HepG2 (cell line): ENCODE data around the gene ADAMTS14. TPM values are rescaled to one million over a fixed set of nuclear protein-coding genes. Genes with fewer than 3 reads are reported as not detected.

Experiments used
- ATAC-seq: fragments of 200-7000 bp; cut with Tn5 transposase; 3 replicates; pipeline ENCODE4 v1.9.1; 2020; ENCODE audit warnings: mild to moderate bottlenecking, moderate library complexity
- BruUV-seq: library from RNA; stranded (reverse); fragments of 400-500 nt; replicated peaks from 2 replicates; lab custom pipeline; 2021; lab: Mats Ljungman, UMichigan
- CTCF ChIA-PET: fragments of 300-600 bp; formaldehyde crosslinking; extraction: SDS; loops from one replicate; lab custom pipeline; 2021; ENCODE audit warnings: low total read pairs, inconsistent platforms, low intra/inter-chr PET ratio; lab: Yijun Ruan, JAX
- POLR2A ChIA-PET: fragments of 350-600 bp; sonication (Branson Sonifier 250); formaldehyde crosslinking; loops from one replicate; lab custom pipeline; 2020; ENCODE audit warnings: antibody characterized with exemption, inconsistent platforms; lab: Yijun Ruan, JAX
- DNase-seq: peaks from one replicate; pipeline ENCODE4 v3.0.0-alpha.2; 2015; ENCODE audit warnings: low spot score
- FAIRE-seq: peaks from 3 replicates; lab custom pipeline; 2011; peaks lifted over from hg19 to GRCh38; lab: Jason Lieb, UNC
- H2AFZ ChIP-seq: one replicate; pipeline ENCODE4 v1.6.1; 2011; ENCODE audit warnings: low read length, inconsistent platforms
- H3K27ac ChIP-seq: fragments of 300-600 bp; 3 replicates; pipeline ENCODE4 v1.8.0; 2011; ENCODE audit warnings: mixed run types, mild to moderate bottlenecking, mixed read lengths, low read length, inconsistent platforms; ENCODE audit not compliant: insufficient read depth; ENCODE audit errors: extremely low read length
- H3K27me3 ChIP-seq, 2 experiments: fragments of 200-600 bp in 1 of 2; 2 replicates in 1 of 2; 3 replicates in 1 of 2; pipeline versions ENCODE4 v1.6.0 to v1.8.0; 2011; ENCODE audit warnings: low read length in 2 of 2, mild to moderate bottlenecking in 2 of 2, moderate library complexity in 2 of 2, inconsistent platforms in 1 of 2; ENCODE audit not compliant: insufficient read depth in 2 of 2, control insufficient read depth in 1 of 2
- H3K36me3 ChIP-seq, 2 experiments: fragments of 200-600 bp in 1 of 2; replicated peaks in 1 of 2; 2 replicates in 1 of 2; 3 replicates in 1 of 2; pipeline versions ENCODE4 v1.5.1 to v1.8.0; 2011; ENCODE audit warnings: low read length in 2 of 2, inconsistent platforms in 1 of 2; ENCODE audit not compliant: insufficient read depth in 2 of 2, control insufficient read depth in 1 of 2
- H3K4me1 ChIP-seq: 2 replicates; pipeline ENCODE4 v1.5.1; 2012; ENCODE audit warnings: low read length, inconsistent platforms; ENCODE audit not compliant: insufficient read depth
- H3K4me2 ChIP-seq: 2 replicates; pipeline ENCODE4 v1.6.0; 2011; ENCODE audit warnings: low read depth, low read length, inconsistent platforms
- H3K4me3 ChIP-seq, 3 experiments: fragments of 200-600 bp in 1 of 3; sonication (generic), shearing (Covaris generic) in 1 of 3; replicated peaks in 1 of 3; 2 replicates each; pipeline ENCODE4 v1.5.1; 2011 to 2016; ENCODE audit warnings: low read length in 3 of 3, inconsistent platforms in 2 of 3, low read depth in 2 of 3, mild to moderate bottlenecking in 2 of 3, control low read depth in 1 of 3, mixed read lengths in 1 of 3; ENCODE audit not compliant: insufficient read depth in 1 of 3
- H3K79me2 ChIP-seq: one replicate; pipeline ENCODE4 v1.6.1; 2011; ENCODE audit warnings: low read length, inconsistent platforms; ENCODE audit not compliant: insufficient read depth
- H3K9ac ChIP-seq: 2 replicates; pipeline ENCODE4 v1.6.0; 2011; ENCODE audit warnings: mild to moderate bottlenecking, low read depth, low read length, inconsistent platforms; ENCODE audit not compliant: insufficient read depth
- H3K9me3 ChIP-seq: 2 replicates; pipeline ENCODE4 v1.5.1; 2012; ENCODE audit warnings: mild to moderate bottlenecking, low read length
- H4K20me1 ChIP-seq: 2 replicates; pipeline ENCODE4 v1.6.0; 2011; ENCODE audit warnings: inconsistent platforms, mild to moderate bottlenecking, low read length, moderate library complexity; ENCODE audit not compliant: insufficient read depth
- CBX2 ChIP-seq, 2 experiments: fragments of 200-600 bp in 1 of 2; sonication (generic); formaldehyde crosslinking in 1 of 2; IDR thresholded peaks; 2 replicates each; pipeline versions ENCODE4 v1.7.0 to v1.8.1; 2018 to 2022; ENCODE audit warnings: low read depth in 2 of 2, low read length in 1 of 2, mild to moderate bottlenecking in 1 of 2, missing genetic modification reagents in 1 of 2
- MLLT10 ChIP-seq: sonication (generic); formaldehyde crosslinking; IDR thresholded peaks from 2 replicates; pipeline ENCODE4 v1.4.0; 2020; ENCODE audit warnings: missing genetic modification reagents
- MXI1 ChIP-seq: IDR thresholded peaks from 3 replicates; pipeline ENCODE4 v1.6.1; 2012; ENCODE audit warnings: low read depth, low read length, inconsistent platforms, borderline replicate concordance
- NR2C2 ChIP-seq: sonication (generic); formaldehyde crosslinking; IDR thresholded peaks from 2 replicates; pipeline ENCODE4 v1.4.0; 2020; ENCODE audit warnings: missing genetic modification reagents, mild to moderate bottlenecking, moderate library complexity, borderline replicate concordance
- POLR2G ChIP-seq: fragments of 200-400 bp; formaldehyde crosslinking; IDR thresholded peaks from 2 replicates; pipeline ENCODE4 v1.6.1; 2018; ENCODE audit warnings: mild to moderate bottlenecking, low read depth, low read length, moderate library complexity
- SAFB2 ChIP-seq: sonication (generic); formaldehyde crosslinking; IDR thresholded peaks from 2 replicates; pipeline ENCODE4 v1.5.1; 2020; ENCODE audit warnings: missing genetic modification reagents, low read depth, mild to moderate bottlenecking, borderline replicate concordance
- SMYD3 ChIP-seq: sonication (generic); formaldehyde crosslinking; IDR thresholded peaks from 2 replicates; pipeline ENCODE4 v1.8.1; 2023; ENCODE audit warnings: mild to moderate bottlenecking, missing genetic modification reagents
- TAF1 ChIP-seq: sonication (generic); formaldehyde crosslinking; IDR thresholded peaks from 2 replicates; pipeline ENCODE4 v1.4.0; 2020; ENCODE audit warnings: missing genetic modification reagents
- ZNF12 ChIP-seq: sonication (generic); formaldehyde crosslinking; IDR thresholded peaks from 2 replicates; pipeline ENCODE4 v1.5.0; 2020; ENCODE audit warnings: missing genetic modification reagents
- ZNF841 ChIP-seq: sonication (generic); formaldehyde crosslinking; IDR thresholded peaks from 2 replicates; pipeline ENCODE4 v1.8.1; 2023; ENCODE audit warnings: missing genetic modification reagents, borderline replicate concordance
- WGBS: methylation state at CpG from one replicate; pipeline ENCODE4 v1.1.6; 2017; ENCODE audit warnings: low lambda C conversion rate; 5-methylcytosine and 5-hydroxymethylcytosine counted together
- in situ Hi-C: cut with HindIII; loops from 2 replicates; pipeline ENCODE4 v1.10.0; 2017; ENCODE audit warnings: low pct_unique_long_range_greater_than_20kb; ENCODE audit not compliant: extremely low pct_ligation_motif_present
- intact Hi-C: fragments of 100-400 bp; cut with micrococcal nuclease; formaldehyde crosslinking; loops from one replicate; pipeline ENCODE4 v1.10.0; 2022; ENCODE audit not compliant: unreplicated experiment
- polyA plus RNA-seq, 8 experiments: library from polyadenylated mRNA; depleted of rRNA in 3 of 8; stranded (reverse) in 7 of 8; unstranded in 1 of 8; fragments of >200 nt; fragmentation: Illumina TruSeq in 4 of 8; extraction: Trizol in 4 of 8; gene quantifications; 2 replicates each; pipeline versions ENCODE4 v1.2.1 to v1.2.3, GENCODE V29; 2011 to 2016; ENCODE audit warnings: low read depth in 4 of 8, missing spikeins in 1 of 8, mixed read lengths in 1 of 8; ENCODE audit not compliant: insufficient read depth in 1 of 8
- total RNA-seq, 5 experiments: library from RNA; depleted of rRNA; stranded (reverse); fragments of >200 nt; fragmentation: Illumina TruSeq; extraction: Trizol; gene quantifications; 2 replicates each; pipeline ENCODE4 v1.2.3, GENCODE V29; 2016; ENCODE audit warnings: low read depth in 1 of 5
- TF ChIP-seq, protein P1 (sequence below): sonication (generic); formaldehyde crosslinking; IDR thresholded peaks from 2 replicates; pipeline ENCODE4 v1.4.0; 2020; ENCODE audit warnings: missing genetic modification reagents, borderline replicate concordance
- TF ChIP-seq, protein P2 (sequence below): sonication (generic); formaldehyde crosslinking; IDR thresholded peaks from 2 replicates; pipeline ENCODE4 v1.8.0; 2022; ENCODE audit warnings: missing genetic modification reagents, low read depth, mild to moderate bottlenecking, borderline replicate concordance
- TF ChIP-seq, protein P3 (sequence below): sonication (generic); formaldehyde crosslinking; IDR thresholded peaks from 2 replicates; pipeline ENCODE4 v1.5.1; 2020; ENCODE audit warnings: mild to moderate bottlenecking, missing genetic modification reagents, moderate library complexity
- TF ChIP-seq, protein P4 (sequence below): sonication (generic); formaldehyde crosslinking; IDR thresholded peaks from 2 replicates; pipeline ENCODE4 v1.4.0; 2020; ENCODE audit warnings: missing genetic modification reagents
- TF ChIP-seq, protein P5 (sequence below): IDR thresholded peaks from 2 replicates; pipeline ENCODE4 v1.6.1; 2012; ENCODE audit warnings: inconsistent platforms

The ADAMTS14 gene
- total and polyA plus RNA-seq, 2 of the 13 experiments (the other 11 are each of a cell fraction or from before 2014, with no cell fraction given), result 0.04 to 0.07 TPM

DNA sequence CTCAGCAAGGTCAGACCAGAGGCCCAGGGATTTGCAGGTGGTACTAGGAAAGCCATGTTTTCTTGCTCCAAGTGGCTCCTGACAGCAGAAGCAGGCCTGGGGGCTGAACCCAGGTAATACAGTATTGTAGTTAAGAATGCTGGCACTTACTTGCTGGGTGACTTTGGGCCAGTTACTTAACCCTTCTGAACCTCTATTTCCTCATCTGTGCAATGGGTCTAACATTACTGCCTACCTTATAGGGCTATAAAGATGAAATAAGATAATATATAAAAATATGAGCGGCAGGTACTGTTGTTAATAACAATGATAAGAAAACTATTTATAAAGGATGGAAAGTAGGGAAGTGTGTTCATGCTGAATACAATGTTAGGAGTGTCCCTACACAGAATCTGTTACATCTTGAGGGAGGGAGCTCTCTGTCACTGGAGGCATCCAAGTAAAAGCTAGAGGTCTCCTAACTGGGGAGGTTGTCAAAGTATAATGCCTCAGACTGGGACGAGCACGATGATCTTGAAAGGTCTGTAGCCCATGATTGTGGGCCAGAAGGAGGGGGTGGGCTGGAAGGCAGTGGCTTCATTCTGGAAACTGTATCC is 26.9 kb downstream of the ADAMTS14 start (continued):
- no peak for TF ChIP-seq SAFB2
- TF ChIP-seq NR2C2 (CRISPR knock-in tag), result no peak
- TF ChIP-seq TAF1, result no peak
- no peak for TF ChIP-seq ZNF12 (CRISPR knock-in tag)
- TF ChIP-seq ZNF841 (CRISPR knock-in tag), result no peak
- TF ChIP-seq, protein P1, sequence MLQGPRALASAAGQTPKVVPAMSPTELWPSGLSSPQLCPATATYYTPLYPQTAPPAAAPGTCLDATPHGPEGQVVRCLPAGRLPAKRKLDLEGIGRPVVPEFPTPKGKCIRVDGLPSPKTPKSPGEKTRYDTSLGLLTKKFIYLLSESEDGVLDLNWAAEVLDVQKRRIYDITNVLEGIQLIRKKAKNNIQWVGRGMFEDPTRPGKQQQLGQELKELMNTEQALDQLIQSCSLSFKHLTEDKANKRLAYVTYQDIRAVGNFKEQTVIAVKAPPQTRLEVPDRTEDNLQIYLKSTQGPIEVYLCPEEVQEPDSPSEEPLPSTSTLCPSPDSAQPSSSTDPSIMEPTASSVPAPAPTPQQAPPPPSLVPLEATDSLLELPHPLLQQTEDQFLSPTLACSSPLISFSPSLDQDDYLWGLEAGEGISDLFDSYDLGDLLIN, result no peak
- no peak for TF ChIP-seq MXI1
- TF ChIP-seq, protein P2, sequence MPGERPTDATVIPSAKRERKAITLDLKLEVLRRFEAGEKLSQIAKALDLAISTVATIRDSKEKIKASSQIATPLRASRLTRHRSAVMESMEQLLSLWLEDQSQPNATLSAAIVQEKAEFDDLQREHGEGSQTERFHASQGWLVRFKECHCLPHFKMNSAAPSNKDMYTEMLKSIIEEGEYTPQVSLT (CRISPR knock-in tag), result no peak

DNA sequence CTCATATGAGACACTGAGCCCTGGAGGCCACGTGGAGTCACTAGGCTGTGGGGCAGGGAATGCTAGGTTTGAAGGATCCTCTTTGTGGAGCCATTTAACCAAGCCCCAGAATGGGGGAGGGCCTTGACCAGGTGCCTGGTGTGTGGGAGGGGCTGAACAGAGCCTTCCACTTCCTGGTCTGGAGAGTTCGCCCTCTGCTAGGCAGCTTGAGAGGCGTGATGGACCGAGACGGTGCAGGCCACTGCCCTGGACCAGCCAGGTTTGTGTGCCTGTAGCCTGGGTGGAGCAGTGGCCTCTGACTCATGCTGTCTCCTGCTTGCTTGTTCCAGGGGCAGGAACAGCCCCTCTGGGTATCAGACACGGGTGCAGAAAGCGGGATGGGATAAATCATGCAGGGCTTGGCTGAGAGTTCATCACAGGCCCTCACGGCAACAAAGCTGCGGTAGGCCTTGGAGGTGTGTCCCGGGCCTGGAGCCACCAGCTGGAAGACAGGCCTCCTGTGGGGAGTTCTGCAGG is 27.4 kb downstream of the ADAMTS14 start:
- Histone ChIP-seq H3K9me3 (no peaks in the 10 kb centered on the region), H3K4me2 (peak overlapping the region; percentile 32; the same call in 1 of the 2 replicates), H3K4me1 (0 out of 2 replicates have a peak, but pooled peaks cover 4% of the 10 kb centered on the region), H3K27ac (no peak overlapping the region), H3K4me3 (no peak overlapping the region), H3K9ac (no peak overlapping the region), H4K20me1 (no peaks in the 10 kb centered on the region), H3K79me2 (no peaks in the 10 kb centered on the region), H2AFZ (no peak overlapping the region), H3K36me3 (no peaks in the 10 kb centered on the region), H3K27me3 (no peaks in the 10 kb centered on the region; a peak in 1 of 5 replicates)
- no TSS peak for BruUV-seq
- ChIA-PET CTCF (no interaction called here), POLR2A (no interaction called here)
- 0% methylated on average over 5 of the region's 10 CpGs for WGBS
- intact Hi-C loops (no loop called here), in situ Hi-C loops (no loop called here)
- DNase-seq (peak; percentile 9), FAIRE-seq (no peak), ATAC-seq (peak; percentile 63)
- TF ChIP-seq, protein P3, sequence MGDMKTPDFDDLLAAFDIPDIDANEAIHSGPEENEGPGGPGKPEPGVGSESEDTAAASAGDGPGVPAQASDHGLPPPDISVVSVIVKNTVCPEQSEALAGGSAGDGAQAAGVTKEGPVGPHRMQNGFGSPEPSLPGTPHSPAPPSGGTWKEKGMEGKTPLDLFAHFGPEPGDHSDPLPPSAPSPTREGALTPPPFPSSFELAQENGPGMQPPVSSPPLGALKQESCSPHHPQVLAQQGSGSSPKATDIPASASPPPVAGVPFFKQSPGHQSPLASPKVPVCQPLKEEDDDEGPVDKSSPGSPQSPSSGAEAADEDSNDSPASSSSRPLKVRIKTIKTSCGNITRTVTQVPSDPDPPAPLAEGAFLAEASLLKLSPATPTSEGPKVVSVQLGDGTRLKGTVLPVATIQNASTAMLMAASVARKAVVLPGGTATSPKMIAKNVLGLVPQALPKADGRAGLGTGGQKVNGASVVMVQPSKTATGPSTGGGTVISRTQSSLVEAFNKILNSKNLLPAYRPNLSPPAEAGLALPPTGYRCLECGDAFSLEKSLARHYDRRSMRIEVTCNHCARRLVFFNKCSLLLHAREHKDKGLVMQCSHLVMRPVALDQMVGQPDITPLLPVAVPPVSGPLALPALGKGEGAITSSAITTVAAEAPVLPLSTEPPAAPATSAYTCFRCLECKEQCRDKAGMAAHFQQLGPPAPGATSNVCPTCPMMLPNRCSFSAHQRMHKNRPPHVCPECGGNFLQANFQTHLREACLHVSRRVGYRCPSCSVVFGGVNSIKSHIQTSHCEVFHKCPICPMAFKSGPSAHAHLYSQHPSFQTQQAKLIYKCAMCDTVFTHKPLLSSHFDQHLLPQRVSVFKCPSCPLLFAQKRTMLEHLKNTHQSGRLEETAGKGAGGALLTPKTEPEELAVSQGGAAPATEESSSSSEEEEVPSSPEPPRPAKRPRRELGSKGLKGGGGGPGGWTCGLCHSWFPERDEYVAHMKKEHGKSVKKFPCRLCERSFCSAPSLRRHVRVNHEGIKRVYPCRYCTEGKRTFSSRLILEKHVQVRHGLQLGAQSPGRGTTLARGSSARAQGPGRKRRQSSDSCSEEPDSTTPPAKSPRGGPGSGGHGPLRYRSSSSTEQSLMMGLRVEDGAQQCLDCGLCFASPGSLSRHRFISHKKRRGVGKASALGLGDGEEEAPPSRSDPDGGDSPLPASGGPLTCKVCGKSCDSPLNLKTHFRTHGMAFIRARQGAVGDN, result peak; percentile 24; the same call in 1 of the 2 replicates
- TF ChIP-seq SMYD3 (CRISPR knock-in tag), result no peak
- TF ChIP-seq POLR2G, result no peak
- no peak for TF ChIP-seq CBX2 (IDR thresholded peaks at IDR 0.05; ENCODE audit: low read depth, low read length)
- TF ChIP-seq CBX2 (CRISPR knock-in tag; IDR thresholded peaks at IDR 0.05; ENCODE audit: low read depth), result no peak
- TF ChIP-seq, protein P4, sequence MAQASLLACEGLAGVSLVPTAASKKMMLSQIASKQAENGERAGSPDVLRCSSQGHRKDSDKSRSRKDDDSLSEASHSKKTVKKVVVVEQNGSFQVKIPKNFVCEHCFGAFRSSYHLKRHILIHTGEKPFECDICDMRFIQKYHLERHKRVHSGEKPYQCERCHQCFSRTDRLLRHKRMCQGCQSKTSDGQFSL, result no peak
- no peak for TF ChIP-seq MLLT10 (CRISPR knock-in tag)
- TF ChIP-seq, protein P5, sequence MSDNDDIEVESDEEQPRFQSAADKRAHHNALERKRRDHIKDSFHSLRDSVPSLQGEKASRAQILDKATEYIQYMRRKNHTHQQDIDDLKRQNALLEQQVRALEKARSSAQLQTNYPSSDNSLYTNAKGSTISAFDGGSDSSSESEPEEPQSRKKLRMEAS, result 0 out of 2 replicates have a peak, but pooled peaks have one; percentile 14
